ENCODE results near the gene POLN. TPM values are rescaled to one million over a fixed set of nuclear protein-coding genes. Genes with fewer than 3 reads are reported as not detected.

Gene POLN
- total RNA-seq, 1 experiment from 2014 or later: 1.3 TPM

DNA sequence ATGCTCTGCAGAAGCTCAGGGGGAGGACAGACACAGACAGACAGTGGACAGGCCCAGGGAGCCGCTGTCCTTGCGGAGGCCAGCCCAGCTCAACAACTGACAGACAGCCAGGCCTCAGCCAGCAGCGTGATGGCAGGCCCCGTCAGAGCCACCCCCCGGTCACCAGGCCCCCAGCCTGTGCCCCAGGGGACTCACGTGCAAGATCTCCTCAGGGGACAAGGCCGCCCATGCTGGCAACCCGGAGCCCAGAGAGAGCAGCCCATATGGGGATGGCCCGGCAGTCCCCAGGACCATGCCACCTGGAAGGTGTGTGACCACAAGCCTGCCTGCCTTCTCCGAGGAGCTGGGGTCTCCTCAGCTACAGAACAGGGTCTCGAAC is 48.0 kb upstream of the POLN start:
- H3F3A ChIP-seq (ENCODE audit: insufficient read depth, low read depth): no peaks in the 10 kb centered on the region; the same call in 1 of the 2 replicates
- H3K4me2 ChIP-seq: no peak overlapping the region
- ChIA-PET POLR2A (ENCODE audit: unreplicated experiment) (no interaction called here), CTCF (no interaction called here)
- BruUV-seq (replicated peaks): no TSS peak
- no peak overlapping the region for H3K4me3 ChIP-seq
- no peak overlapping the region for H2AFZ ChIP-seq
- no peaks in the 10 kb centered on the region for H3K4me1 ChIP-seq (replicated peaks; ENCODE audit: insufficient read depth)
- no peaks in the 10 kb centered on the region for H3K36me3 ChIP-seq (ENCODE audit: low read depth)
- no peaks in the 10 kb centered on the region for H3K9me3 ChIP-seq (ENCODE audit: insufficient read depth, low read depth)
- peaks cover 40% of the 10 kb centered on the region for H3K27me3 ChIP-seq (ENCODE audit: insufficient read depth, low read depth)
- H3K9me2 ChIP-seq (ENCODE audit: insufficient read depth): no peaks in the 10 kb centered on the region
- intact Hi-C loops (cut with micrococcal nuclease; ENCODE audit: unreplicated experiment): no loop called here
- no peak for DNase-seq
- TF ChIP-seq EZH2 (IDR thresholded peaks at IDR 0.05; ENCODE audit: low read depth): no peak
- TF ChIP-seq, protein P1, sequence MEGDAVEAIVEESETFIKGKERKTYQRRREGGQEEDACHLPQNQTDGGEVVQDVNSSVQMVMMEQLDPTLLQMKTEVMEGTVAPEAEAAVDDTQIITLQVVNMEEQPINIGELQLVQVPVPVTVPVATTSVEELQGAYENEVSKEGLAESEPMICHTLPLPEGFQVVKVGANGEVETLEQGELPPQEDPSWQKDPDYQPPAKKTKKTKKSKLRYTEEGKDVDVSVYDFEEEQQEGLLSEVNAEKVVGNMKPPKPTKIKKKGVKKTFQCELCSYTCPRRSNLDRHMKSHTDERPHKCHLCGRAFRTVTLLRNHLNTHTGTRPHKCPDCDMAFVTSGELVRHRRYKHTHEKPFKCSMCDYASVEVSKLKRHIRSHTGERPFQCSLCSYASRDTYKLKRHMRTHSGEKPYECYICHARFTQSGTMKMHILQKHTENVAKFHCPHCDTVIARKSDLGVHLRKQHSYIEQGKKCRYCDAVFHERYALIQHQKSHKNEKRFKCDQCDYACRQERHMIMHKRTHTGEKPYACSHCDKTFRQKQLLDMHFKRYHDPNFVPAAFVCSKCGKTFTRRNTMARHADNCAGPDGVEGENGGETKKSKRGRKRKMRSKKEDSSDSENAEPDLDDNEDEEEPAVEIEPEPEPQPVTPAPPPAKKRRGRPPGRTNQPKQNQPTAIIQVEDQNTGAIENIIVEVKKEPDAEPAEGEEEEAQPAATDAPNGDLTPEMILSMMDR (conservative IDR thresholded peaks at IDR 0.05): no peak
- H3K79me2 ChIP-seq (ENCODE audit: low read depth): no peaks in the 10 kb centered on the region
- H3K27ac ChIP-seq: no peak overlapping the region
- H4K20me1 ChIP-seq (ENCODE audit: insufficient read depth): no peaks in the 10 kb centered on the region; the same call in 1 of the 2 replicates

DNA sequence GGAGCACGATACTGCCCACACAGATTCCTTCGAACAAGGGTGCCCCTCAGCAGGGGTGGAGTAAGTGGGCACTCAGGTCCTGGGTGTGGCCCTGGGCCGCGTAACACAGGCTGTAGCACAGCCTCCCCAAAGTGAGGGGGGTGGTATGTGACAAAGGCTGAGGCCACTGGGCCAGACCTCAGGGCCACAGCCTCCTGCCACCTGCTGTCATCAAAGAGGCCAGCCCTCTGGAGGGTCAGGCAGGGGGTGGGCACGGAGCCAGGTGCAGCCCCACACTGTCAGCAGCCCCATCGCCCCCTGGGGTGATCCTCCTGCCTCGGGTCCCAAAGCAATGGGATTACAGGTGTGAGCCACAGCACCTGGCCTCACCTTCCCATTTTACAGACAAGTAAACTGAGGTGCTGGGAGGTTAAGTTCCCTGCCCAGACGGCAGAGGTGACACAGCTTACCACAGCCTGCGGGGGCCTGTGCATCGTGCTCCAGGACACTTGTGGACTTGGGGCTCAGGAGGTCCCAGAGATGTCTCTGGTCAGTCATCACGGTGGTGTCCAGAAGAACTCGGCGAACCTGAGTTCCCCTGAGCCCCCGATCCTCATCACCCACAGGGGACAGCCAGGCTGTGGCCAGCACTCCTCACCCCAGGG is 47.5 kb upstream of the POLN start:
- H3F3A ChIP-seq (ENCODE audit: insufficient read depth, low read depth): no peaks in the 10 kb centered on the region; the same call in 1 of the 2 replicates
- no peaks in the 10 kb centered on the region for H3K4me1 ChIP-seq (replicated peaks; ENCODE audit: insufficient read depth)
- CTCF ChIA-PET: no interaction called here
- no peak overlapping the region for H3K4me2 ChIP-seq
- no peaks in the 10 kb centered on the region for H3K9me2 ChIP-seq (ENCODE audit: insufficient read depth)
- TF ChIP-seq, protein P1 (conservative IDR thresholded peaks at IDR 0.05): no peak
- no peak for TF ChIP-seq EZH2 (IDR thresholded peaks at IDR 0.05; ENCODE audit: low read depth)
- no peak overlapping the region for H3K27ac ChIP-seq
- H3K4me3 ChIP-seq: no peak overlapping the region
- no peaks in the 10 kb centered on the region; the same call in 1 of the 2 replicates for H4K20me1 ChIP-seq (ENCODE audit: insufficient read depth)
- DNase-seq: no peak
- no peaks in the 10 kb centered on the region for H3K9me3 ChIP-seq (ENCODE audit: insufficient read depth, low read depth)
- no peaks in the 10 kb centered on the region for H3K36me3 ChIP-seq (ENCODE audit: low read depth)
- H3K27me3 ChIP-seq (ENCODE audit: insufficient read depth, low read depth): peaks cover 43% of the 10 kb centered on the region
- intact Hi-C loops (cut with micrococcal nuclease; ENCODE audit: unreplicated experiment): no loop called here
- POLR2A ChIA-PET (ENCODE audit: unreplicated experiment): no interaction called here
- no TSS peak for BruUV-seq (replicated peaks)
- H3K79me2 ChIP-seq (ENCODE audit: low read depth): no peaks in the 10 kb centered on the region
- H2AFZ ChIP-seq: no peak overlapping the region

DNA sequence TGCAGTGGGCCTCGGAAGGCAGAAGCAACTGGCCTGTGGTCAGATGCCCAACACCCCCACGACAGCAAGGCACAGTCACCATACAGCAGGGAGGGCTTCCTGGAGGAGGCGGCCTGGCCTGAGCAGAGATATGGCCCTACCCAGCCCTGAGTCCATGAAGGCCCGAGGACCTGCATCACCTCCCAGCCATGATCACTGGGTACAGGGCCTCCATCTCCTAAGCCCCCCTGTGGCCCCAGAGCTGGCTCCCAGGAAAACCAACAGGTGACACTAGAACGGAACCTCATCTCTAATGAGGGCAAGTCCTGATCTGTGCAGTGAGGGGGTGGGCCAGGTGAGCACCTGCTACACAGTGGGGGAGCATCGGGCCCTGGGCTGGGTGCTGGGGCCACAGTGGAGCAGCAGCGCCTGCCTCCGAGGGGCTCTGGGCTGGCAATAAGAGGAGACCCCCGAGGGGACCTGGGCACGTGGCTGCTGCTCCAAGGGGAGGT is 46.2 kb upstream of the POLN start:
- Histone ChIP-seq H3K4me2 (no peak overlapping the region), H3K4me1 (replicated peaks; ENCODE audit: insufficient read depth) (no peaks in the 10 kb centered on the region), H3F3A (ENCODE audit: insufficient read depth, low read depth) (no peaks in the 10 kb centered on the region; the same call in 1 of the 2 replicates), H3K79me2 (ENCODE audit: low read depth) (no peaks in the 10 kb centered on the region), H4K20me1 (ENCODE audit: insufficient read depth) (no peaks in the 10 kb centered on the region; the same call in 1 of the 2 replicates), H3K27me3 (ENCODE audit: insufficient read depth, low read depth) (peaks cover 42% of the 10 kb centered on the region), H3K9me2 (ENCODE audit: insufficient read depth) (no peaks in the 10 kb centered on the region), H3K9me3 (ENCODE audit: insufficient read depth, low read depth) (no peaks in the 10 kb centered on the region), H3K4me3 (no peak overlapping the region), H3K36me3 (ENCODE audit: low read depth) (no peaks in the 10 kb centered on the region), H3K27ac (no peak overlapping the region), H2AFZ (no peak overlapping the region)
- no TSS peak for BruUV-seq (replicated peaks)
- TF ChIP-seq EZH2 (IDR thresholded peaks at IDR 0.05; ENCODE audit: low read depth): no peak
- TF ChIP-seq, protein P1 (conservative IDR thresholded peaks at IDR 0.05): no peak
- intact Hi-C loops (cut with micrococcal nuclease; ENCODE audit: unreplicated experiment): no loop called here
- POLR2A ChIA-PET (ENCODE audit: unreplicated experiment): no interaction called here
- CTCF ChIA-PET: no interaction called here
- DNase-seq: no peak

All from PC-9 (cell line).